22Rv1 (cell line): ENCODE results near the gene ALOX15B.

Source experiments
- H3K27ac ChIP-seq: fragments of 450-650 bp; 2 replicates; pipeline ENCODE4 v1.5.1; 2017
- ZFX ChIP-seq: fragments of 450-650 bp; IDR thresholded peaks from 2 replicates; pipeline ENCODE4 v1.6.1; 2017; ENCODE audit warnings: antibody characterized with exemption, borderline replicate concordance
- TF ChIP-seq, protein P1 (sequence below): fragments of 450-650 bp; IDR thresholded peaks from 2 replicates; pipeline ENCODE4 v1.5.1; 2017; ENCODE audit warnings: mild to moderate bottlenecking

The ALOX15B gene

DNA sequence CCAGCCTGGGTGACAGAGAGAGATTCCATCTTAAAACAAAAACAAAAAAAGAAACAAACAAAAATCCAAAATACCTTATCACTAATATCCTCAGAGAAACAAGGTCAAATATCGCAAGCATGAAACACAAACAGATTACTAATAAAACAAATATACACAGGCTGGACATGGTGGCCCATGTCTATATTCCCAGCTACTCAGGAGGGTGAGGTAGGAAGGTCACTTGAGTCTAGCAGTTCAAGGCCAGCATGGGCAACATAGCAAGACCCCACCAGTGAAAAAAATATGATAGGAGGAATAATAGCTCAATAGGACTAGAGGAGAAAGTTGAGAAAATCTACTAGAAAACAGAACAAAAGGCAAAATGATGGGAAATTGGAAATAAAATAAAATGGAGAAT lies 6.9 kb upstream of the ALOX15B start:
- TF ChIP-seq ZFX, result no peak
- TF ChIP-seq, protein P1, sequence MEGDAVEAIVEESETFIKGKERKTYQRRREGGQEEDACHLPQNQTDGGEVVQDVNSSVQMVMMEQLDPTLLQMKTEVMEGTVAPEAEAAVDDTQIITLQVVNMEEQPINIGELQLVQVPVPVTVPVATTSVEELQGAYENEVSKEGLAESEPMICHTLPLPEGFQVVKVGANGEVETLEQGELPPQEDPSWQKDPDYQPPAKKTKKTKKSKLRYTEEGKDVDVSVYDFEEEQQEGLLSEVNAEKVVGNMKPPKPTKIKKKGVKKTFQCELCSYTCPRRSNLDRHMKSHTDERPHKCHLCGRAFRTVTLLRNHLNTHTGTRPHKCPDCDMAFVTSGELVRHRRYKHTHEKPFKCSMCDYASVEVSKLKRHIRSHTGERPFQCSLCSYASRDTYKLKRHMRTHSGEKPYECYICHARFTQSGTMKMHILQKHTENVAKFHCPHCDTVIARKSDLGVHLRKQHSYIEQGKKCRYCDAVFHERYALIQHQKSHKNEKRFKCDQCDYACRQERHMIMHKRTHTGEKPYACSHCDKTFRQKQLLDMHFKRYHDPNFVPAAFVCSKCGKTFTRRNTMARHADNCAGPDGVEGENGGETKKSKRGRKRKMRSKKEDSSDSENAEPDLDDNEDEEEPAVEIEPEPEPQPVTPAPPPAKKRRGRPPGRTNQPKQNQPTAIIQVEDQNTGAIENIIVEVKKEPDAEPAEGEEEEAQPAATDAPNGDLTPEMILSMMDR, result no peak
- peak overlapping the region; percentile 84 for H3K27ac ChIP-seq

- H3K27ac ChIP-seq, result peak overlapping the region; percentile 84
- no peak for TF ChIP-seq ZFX
- TF ChIP-seq, protein P1, result no peak
These were observed 6.4 kb upstream of the ALOX15B start for GRCh38 chr17:8032442-8032841.

DNA sequence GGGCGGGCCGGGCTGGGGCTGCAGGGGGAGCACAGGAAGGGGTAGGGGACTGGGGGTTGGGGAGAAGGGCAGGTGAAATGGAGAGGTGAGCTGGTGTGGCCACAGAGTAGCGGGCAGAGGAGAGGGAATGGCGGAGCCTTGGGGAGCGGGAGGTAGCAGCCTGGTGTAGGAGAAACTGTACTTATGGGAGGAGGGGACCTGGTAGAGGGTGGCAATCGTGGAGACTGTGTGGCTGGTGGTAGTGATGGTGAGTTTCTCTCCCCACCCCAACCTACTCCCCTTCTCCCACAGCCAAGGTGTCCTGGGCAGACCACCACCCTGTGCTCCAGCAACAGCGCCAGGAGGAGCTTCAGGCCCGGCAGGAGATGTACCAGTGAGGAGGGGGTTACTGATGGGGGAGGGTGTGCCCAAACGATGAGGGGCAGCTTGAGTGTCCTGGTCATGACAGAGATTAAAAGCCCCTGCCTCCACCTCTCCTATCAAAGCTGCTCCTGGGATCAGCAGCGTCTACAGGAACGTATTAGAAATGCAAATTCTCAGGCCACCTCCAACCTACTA lies 831 bp downstream of the ALOX15B start:
- TF ChIP-seq, protein P1, result no peak
- no peak for TF ChIP-seq ZFX
- H3K27ac ChIP-seq, result no peak overlapping the region; the same call in 1 of the 2 replicates

- TF ChIP-seq ZFX, result no peak
- TF ChIP-seq, protein P1, result peak; percentile 84
- H3K27ac ChIP-seq, result peak overlapping the region; percentile 44
These were observed 2.5 kb downstream of the ALOX15B start for GRCh38 chr17:8041249-8041928.

DNA sequence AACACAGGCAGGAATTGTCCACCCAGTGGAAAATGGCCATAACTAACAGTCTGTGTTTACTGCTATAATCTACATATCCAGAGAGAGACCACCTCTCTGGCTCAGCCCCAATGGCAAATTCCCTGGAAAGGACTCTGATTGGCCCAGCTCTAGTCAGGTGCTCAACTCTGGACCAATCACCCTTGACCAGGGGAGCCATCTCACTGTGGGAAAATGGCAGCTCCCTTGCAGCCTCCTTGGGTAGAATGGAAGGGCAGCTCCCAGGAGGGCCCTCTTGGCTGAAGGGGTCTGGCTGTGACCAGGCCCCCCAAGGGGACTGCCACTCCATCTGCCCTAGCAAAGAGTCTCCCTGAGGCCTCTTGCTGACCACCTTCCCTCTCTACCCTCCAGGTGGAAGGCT lies 3.1 kb downstream of the ALOX15B start:
- H3K27ac ChIP-seq, result peak overlapping the region; percentile 44
- TF ChIP-seq ZFX, result no peak
- TF ChIP-seq, protein P1, result no peak

DNA sequence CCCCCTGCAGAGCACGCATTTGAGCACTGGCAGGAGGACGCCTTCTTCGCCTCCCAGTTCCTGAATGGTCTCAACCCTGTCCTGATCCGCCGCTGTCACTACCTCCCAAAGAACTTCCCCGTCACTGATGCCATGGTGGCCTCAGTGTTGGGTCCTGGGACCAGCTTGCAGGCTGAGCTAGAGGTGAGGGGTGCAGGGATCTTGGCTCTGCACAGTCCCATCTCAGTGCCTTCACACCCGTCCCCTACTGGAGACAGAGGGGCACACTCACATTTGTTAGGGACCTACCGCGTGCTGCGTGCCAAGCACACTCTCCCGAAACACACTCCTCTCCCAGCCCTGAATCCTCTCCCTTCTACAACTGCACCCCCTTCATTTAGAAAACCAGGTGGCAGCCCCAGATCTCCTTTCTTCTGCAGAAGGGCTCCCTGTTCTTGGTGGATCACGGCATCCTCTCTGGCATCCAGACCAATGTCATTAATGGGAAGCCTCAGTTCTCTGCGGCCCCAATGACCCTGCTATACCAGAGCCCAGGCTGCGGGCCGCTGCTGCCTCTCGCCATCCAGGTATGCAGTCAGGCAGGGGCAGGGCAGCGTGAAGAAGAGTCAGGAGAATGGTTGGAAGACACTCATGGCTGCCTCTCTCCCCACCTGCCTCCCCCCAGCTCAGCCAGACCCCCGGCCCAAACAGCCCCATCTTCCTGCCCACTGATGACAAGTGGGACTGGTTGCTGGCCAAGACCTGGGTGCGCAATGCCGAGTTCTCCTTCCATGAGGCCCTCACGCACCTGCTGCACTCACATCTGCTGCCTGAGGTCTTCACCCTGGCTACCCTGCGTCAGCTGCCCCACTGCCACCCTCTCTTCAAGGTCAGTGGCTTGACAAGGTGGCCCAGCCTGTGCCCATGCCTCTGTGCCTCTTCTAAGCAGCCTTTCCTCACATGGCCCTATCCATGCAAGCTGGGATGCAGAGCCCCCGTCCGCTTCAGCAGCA lies 6.3 kb downstream of the ALOX15B start:
- TF ChIP-seq ZFX, result no peak
- TF ChIP-seq, protein P1, result no peak
- H3K27ac ChIP-seq, result no peak overlapping the region
